C4-2B (cell line): Measurements from ENCODE around the gene SLC23A2.
A peak's percentile ranks its signal among the peaks of the same experiment; 100 is the strongest.

Experiments
- H3K27ac ChIP-seq: fragments of 450-650 bp; 2 replicates; pipeline ENCODE4 v1.5.1; 2017
- CTCF ChIP-seq: fragments of 450-650 bp; conservative IDR thresholded peaks from 2 replicates; pipeline ENCODE4 v1.5.1; 2017; ENCODE audit warnings: mild to moderate bottlenecking
- ZFX ChIP-seq: fragments of 450-650 bp; IDR thresholded peaks from 2 replicates; pipeline ENCODE4 v1.6.1; 2017

SLC23A2 gene

GRCh38 chr20:4957187-4957586 lies 44.1 kb downstream of the SLC23A2 start:
- TF ChIP-seq CTCF, result no peak
- TF ChIP-seq ZFX, result no peak
- no peak overlapping the region for H3K27ac ChIP-seq

- H3K27ac ChIP-seq, result no peak overlapping the region
- no peak for TF ChIP-seq ZFX
- peak; percentile 89 for TF ChIP-seq CTCF
Observed at GRCh38 chr20:4956200-4956810, 45.0 kb downstream of the SLC23A2 start.

GRCh38 chr20:4953881-4954280 lies 47.4 kb downstream of the SLC23A2 start:
- no peak overlapping the region for H3K27ac ChIP-seq
- no peak for TF ChIP-seq CTCF
- no peak for TF ChIP-seq ZFX

- TF ChIP-seq ZFX, result no peak
- no peak for TF ChIP-seq CTCF
- H3K27ac ChIP-seq, result no peak overlapping the region
Observed at GRCh38 chr20:4952229-4952628, 49.1 kb downstream of the SLC23A2 start.

GRCh38 chr20:4951299-4951698 lies 50.0 kb downstream of the SLC23A2 start:
- H3K27ac ChIP-seq, result no peak overlapping the region
- TF ChIP-seq CTCF (no peak), ZFX (no peak)

- TF ChIP-seq ZFX (no peak), CTCF (no peak)
- H3K27ac ChIP-seq, result no peak overlapping the region
Observed at GRCh38 chr20:4950841-4951240, 50.5 kb downstream of the SLC23A2 start.

GRCh38 chr20:4950437-4950836 lies 50.9 kb downstream of the SLC23A2 start:
- no peak for TF ChIP-seq ZFX
- no peak for TF ChIP-seq CTCF
- no peak overlapping the region for H3K27ac ChIP-seq
